Superior temporal gyrus (tissue), 1 donor: ENCODE results near the gene NOTCH3.

Experiments used
- DNase-seq: peaks from one replicate; pipeline ENCODE4 v3.0.0-alpha.2; 2016; ENCODE audit errors: extremely low spot score

NOTCH3 gene

GRCh38 chr19:15200553-15201364 lies at the start of gene NOTCH3:
TSS of gene NOTCH3 (minus strand) at chr19:15200995. CDS start at chr19:15200905, 90 bp downstream.
- no peak for DNase-seq

- DNase-seq, result no peak
Observed at GRCh38 chr19:15250640-15250993, 49.8 kb upstream of the NOTCH3 start.

GRCh38 chr19:15249972-15250639 lies 49.3 kb upstream of the NOTCH3 start:
- peak; percentile 46 for DNase-seq

GRCh38 chr19:15249528-15249874 lies 48.7 kb upstream of the NOTCH3 start:
- DNase-seq, result no peak

GRCh38 chr19:15248648-15249527 lies 48.1 kb upstream of the NOTCH3 start:
- peak; percentile 37 for DNase-seq

- DNase-seq, result no peak
Observed at GRCh38 chr19:15248106-15248505, 47.3 kb upstream of the NOTCH3 start.

- DNase-seq, result no peak
Observed at GRCh38 chr19:15247107-15248014, 46.6 kb upstream of the NOTCH3 start.

GRCh38 chr19:15246198-15246481 lies 45.3 kb upstream of the NOTCH3 start:
- no peak for DNase-seq

GRCh38 chr19:15245370-15246197 lies 44.8 kb upstream of the NOTCH3 start:
- DNase-seq, result no peak

- no peak for DNase-seq
Observed at GRCh38 chr19:15244808-15245207, 44.0 kb upstream of the NOTCH3 start.

GRCh38 chr19:15244106-15244803 lies 43.5 kb upstream of the NOTCH3 start:
- no peak for DNase-seq

- DNase-seq, result no peak
Observed at GRCh38 chr19:15243236-15243957, 42.6 kb upstream of the NOTCH3 start.

- DNase-seq, result no peak
Observed at GRCh38 chr19:15241259-15241910, 40.6 kb upstream of the NOTCH3 start.

- DNase-seq, result no peak
Observed at GRCh38 chr19:15240515-15240914, 39.7 kb upstream of the NOTCH3 start.

GRCh38 chr19:15239337-15239949 lies 38.6 kb upstream of the NOTCH3 start:
- DNase-seq, result no peak

- no peak for DNase-seq
Observed at GRCh38 chr19:15238639-15239155, 37.9 kb upstream of the NOTCH3 start.

- no peak for DNase-seq
Observed at GRCh38 chr19:15237759-15238638, 37.2 kb upstream of the NOTCH3 start.
